AG04450 (cell line): Measurements from ENCODE around the gene CHST11. TPM values are rescaled to one million over a fixed set of nuclear protein-coding genes. Genes with fewer than 3 reads are reported as not detected.

ENCODE experiments used
- CTCF ChIA-PET: fragments of 300-600, 350-600 bp; formaldehyde crosslinking; extraction: SDS; loops from one replicate; lab custom pipeline; 2022; ENCODE audit warnings: antibody characterized with exemption, inconsistent platforms; lab: Charles Lee
- POLR2A ChIA-PET: fragments of 350-600 bp; formaldehyde crosslinking; extraction: SDS; loops from one replicate; lab custom pipeline; 2021; ENCODE audit warnings: antibody characterized with exemption, inconsistent platforms; lab: Yijun Ruan, JAX
- DNase-seq: peaks from one replicate; pipeline ENCODE4 v3.0.0-alpha.2; 2011; ENCODE audit warnings: low read depth, low spot score
- H3K27ac ChIP-seq: one replicate; pipeline ENCODE4 v1.5.1; 2012; ENCODE audit warnings: low read depth, low read length, control low read depth
- H3K27me3 ChIP-seq: one replicate; pipeline ENCODE4 v1.6.0; 2012; ENCODE audit warnings: low read length; ENCODE audit not compliant: control insufficient read depth, insufficient read depth
- H3K4me3 ChIP-seq: 2 replicates; pipeline ENCODE4 v1.5.1; 2011; ENCODE audit warnings: mild to moderate bottlenecking, low read depth, low read length, control low read depth
- H3K9me3 ChIP-seq: 2 replicates; pipeline ENCODE4 v1.5.1; 2012; ENCODE audit warnings: low read length; ENCODE audit not compliant: control insufficient read depth, insufficient read depth
- polyA plus RNA-seq: library from polyadenylated mRNA; depleted of rRNA; stranded (reverse); fragments of >200 nt; gene quantifications from 2 replicates; pipeline ENCODE4 v1.2.3, GENCODE V29; 2011
- TF ChIP-seq, protein P1 (sequence below): IDR thresholded peaks from 2 replicates; pipeline ENCODE4 v1.5.1; 2011; ENCODE audit warnings: low read depth, low read length, control low read depth, inconsistent platforms

CHST11 gene
- polyA plus RNA-seq, 1 experiment, result 2.7 TPM

DNA sequence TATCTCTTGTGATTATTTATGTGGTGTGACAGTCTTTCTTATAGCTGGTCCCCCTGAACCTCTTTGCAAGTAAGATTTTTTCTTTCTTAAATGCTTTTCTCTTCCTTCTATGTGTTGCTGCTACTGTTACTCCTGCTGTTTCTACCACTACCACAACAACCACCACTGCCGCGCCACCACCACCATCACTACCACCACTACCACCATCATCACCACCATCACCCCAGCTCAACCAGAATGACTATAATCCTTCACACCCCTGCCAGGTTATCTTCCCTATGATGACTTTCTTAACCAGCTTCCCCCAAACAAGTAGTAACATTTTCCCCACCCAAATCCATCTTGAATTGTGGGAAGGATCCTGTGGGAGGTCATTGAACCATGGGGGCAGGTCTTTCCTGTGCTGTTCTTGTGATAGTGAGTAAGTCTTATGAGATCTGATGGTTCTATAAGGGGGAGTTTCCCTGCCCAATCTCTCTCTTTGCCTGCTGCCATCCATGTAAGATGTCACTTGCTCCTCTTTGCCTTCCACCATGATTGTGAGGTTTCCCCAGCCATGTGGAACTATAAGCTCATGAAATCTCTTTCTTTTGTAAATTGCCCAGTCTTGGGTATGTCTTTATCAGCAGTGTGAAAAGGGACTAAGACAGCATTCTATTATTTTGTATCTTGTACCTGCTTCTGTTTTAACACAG lies 52.2 kb downstream of the CHST11 start:
- TF ChIP-seq, protein P1, sequence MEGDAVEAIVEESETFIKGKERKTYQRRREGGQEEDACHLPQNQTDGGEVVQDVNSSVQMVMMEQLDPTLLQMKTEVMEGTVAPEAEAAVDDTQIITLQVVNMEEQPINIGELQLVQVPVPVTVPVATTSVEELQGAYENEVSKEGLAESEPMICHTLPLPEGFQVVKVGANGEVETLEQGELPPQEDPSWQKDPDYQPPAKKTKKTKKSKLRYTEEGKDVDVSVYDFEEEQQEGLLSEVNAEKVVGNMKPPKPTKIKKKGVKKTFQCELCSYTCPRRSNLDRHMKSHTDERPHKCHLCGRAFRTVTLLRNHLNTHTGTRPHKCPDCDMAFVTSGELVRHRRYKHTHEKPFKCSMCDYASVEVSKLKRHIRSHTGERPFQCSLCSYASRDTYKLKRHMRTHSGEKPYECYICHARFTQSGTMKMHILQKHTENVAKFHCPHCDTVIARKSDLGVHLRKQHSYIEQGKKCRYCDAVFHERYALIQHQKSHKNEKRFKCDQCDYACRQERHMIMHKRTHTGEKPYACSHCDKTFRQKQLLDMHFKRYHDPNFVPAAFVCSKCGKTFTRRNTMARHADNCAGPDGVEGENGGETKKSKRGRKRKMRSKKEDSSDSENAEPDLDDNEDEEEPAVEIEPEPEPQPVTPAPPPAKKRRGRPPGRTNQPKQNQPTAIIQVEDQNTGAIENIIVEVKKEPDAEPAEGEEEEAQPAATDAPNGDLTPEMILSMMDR, result no peak
- POLR2A ChIA-PET, result no interaction called here
- no peak overlapping the region for H3K4me3 ChIP-seq
- no peak for DNase-seq
- no peak overlapping the region for H3K27ac ChIP-seq
- peaks cover 12% of the 10 kb centered on the region for H3K9me3 ChIP-seq
- CTCF ChIA-PET, result no interaction called here
- H3K27me3 ChIP-seq, result peaks cover 11% of the 10 kb centered on the region

GRCh38 chr12:104510145-104510872 lies 53.6 kb downstream of the CHST11 start:
- ChIA-PET CTCF (no interaction called here), POLR2A (no interaction called here)
- DNase-seq, result no peak
- Histone ChIP-seq H3K9me3 (peaks cover 12% of the 10 kb centered on the region), H3K27ac (no peak overlapping the region), H3K4me3 (no peak overlapping the region), H3K27me3 (peaks cover 11% of the 10 kb centered on the region)
- TF ChIP-seq, protein P1, result no peak

DNA sequence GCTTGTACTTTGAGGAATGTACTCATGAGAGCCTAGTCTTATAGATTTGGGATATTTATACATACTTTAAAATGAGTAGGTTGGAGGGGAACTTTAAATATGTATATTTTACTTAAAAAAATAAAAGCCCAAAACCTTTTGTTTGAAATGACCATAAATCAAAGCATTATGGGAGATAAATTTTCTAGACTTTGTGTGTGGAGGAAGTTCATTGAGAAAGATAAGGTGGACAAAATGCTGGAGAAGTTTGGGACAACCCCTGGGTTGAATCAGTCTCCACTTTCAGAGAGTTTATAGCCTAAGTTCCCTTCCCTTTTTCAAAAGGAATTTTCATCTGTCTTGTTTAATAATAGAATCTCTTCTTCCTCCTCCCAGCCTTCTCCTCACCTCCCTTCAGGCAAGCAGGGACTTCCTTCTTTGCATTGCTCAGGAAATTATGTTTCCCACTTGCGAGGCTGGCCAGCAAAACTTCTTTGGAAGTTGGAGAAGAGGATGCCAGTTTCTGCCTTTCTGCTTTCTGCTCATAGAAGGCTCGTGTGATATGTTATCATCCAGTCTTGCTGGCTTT lies 54.2 kb downstream of the CHST11 start:
- ChIA-PET CTCF (no interaction called here), POLR2A (no interaction called here)
- TF ChIP-seq, protein P1, result no peak
- H3K27ac ChIP-seq, result no peak overlapping the region
- H3K27me3 ChIP-seq, result peaks cover 11% of the 10 kb centered on the region
- H3K4me3 ChIP-seq, result no peak overlapping the region
- DNase-seq, result no peak
- H3K9me3 ChIP-seq, result peaks cover 12% of the 10 kb centered on the region

DNA sequence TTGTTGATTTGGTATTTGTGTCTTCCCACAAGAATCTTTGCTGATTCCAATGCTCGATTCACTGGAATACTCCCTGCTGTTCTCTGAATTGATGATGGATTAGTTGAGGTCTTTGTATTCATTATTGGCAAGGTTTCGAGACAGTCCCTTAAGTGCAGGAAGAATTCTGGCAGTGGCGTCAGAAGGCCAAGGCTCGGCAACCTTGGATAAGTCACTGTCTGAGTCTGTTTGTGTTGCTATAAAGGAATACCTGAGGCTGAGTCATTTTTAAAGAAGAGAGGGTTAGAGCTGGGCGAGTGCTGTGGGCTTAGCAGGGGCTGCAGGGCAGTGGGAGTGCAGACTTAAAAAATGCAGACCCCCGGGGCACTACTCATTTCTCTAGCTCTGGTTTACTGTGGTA lies 56.9 kb downstream of the CHST11 start:
- H3K9me3 ChIP-seq, result no peaks in the 10 kb centered on the region
- H3K4me3 ChIP-seq, result no peak overlapping the region
- POLR2A ChIA-PET, result no interaction called here
- CTCF ChIA-PET, result no interaction called here
- no peak for DNase-seq
- H3K27ac ChIP-seq, result no peak overlapping the region
- H3K27me3 ChIP-seq, result peaks cover 7% of the 10 kb centered on the region
- TF ChIP-seq, protein P1, result no peak
